ENCODE results near the gene SYNDIG1.

SYNDIG1 gene

GRCh38 chr20:24431279-24432045 is 38.0 kb upstream of the SYNDIG1 start:
- H3K9ac ChIP-seq (ENCODE audit: insufficient read length): no peak overlapping the region
- no peaks in the 10 kb centered on the region for H3K36me3 ChIP-seq (ENCODE audit: insufficient read depth, low read length)
- no peaks in the 10 kb centered on the region for H3K9me3 ChIP-seq (ENCODE audit: low read depth, low read length)
- TF ChIP-seq EZH2 (IDR thresholded peaks at IDR 0.05) (no peak), POLR2AphosphoS5 (IDR thresholded peaks at IDR 0.05; ENCODE audit: borderline replicate concordance, low read depth, low read length) (no peak), FOXP2 (optimal IDR thresholded peaks at IDR 0.05; ENCODE audit: control extremely low read depth, extremely low read length, insufficient read depth) (no peak)
- H3K4me3 ChIP-seq: no peak overlapping the region
- DNase-seq (ENCODE audit: low read depth, low spot score): no peak
- no peak overlapping the region for H3K27ac ChIP-seq

GRCh38 chr20:24432046-24432442 is 37.4 kb upstream of the SYNDIG1 start:
- no peaks in the 10 kb centered on the region for H3K9me3 ChIP-seq (ENCODE audit: low read depth, low read length)
- TF ChIP-seq EZH2 (IDR thresholded peaks at IDR 0.05) (no peak), POLR2AphosphoS5 (IDR thresholded peaks at IDR 0.05; ENCODE audit: borderline replicate concordance, low read depth, low read length) (no peak), FOXP2 (optimal IDR thresholded peaks at IDR 0.05; ENCODE audit: control extremely low read depth, extremely low read length, insufficient read depth) (no peak)
- no peaks in the 10 kb centered on the region for H3K36me3 ChIP-seq (ENCODE audit: insufficient read depth, low read length)
- no peak overlapping the region for H3K4me3 ChIP-seq
- no peak overlapping the region for H3K27ac ChIP-seq
- DNase-seq (ENCODE audit: low read depth, low spot score): no peak
- H3K9ac ChIP-seq (ENCODE audit: insufficient read length): no peak overlapping the region

GRCh38 chr20:24436160-24436559 is 33.3 kb upstream of the SYNDIG1 start:
- H3K27ac ChIP-seq: no peak overlapping the region
- no peak for DNase-seq (ENCODE audit: low read depth, low spot score)
- no peaks in the 10 kb centered on the region for H3K36me3 ChIP-seq (ENCODE audit: insufficient read depth, low read length)
- H3K4me3 ChIP-seq: no peak overlapping the region
- H3K9ac ChIP-seq (ENCODE audit: insufficient read length): no peak overlapping the region
- no peaks in the 10 kb centered on the region for H3K9me3 ChIP-seq (ENCODE audit: low read depth, low read length)
- TF ChIP-seq POLR2AphosphoS5 (IDR thresholded peaks at IDR 0.05; ENCODE audit: borderline replicate concordance, low read depth, low read length) (no peak), FOXP2 (optimal IDR thresholded peaks at IDR 0.05; ENCODE audit: control extremely low read depth, extremely low read length, insufficient read depth) (no peak), EZH2 (IDR thresholded peaks at IDR 0.05) (no peak)

GRCh38 chr20:24437196-24438082 is 32.0 kb upstream of the SYNDIG1 start:
- no peak overlapping the region for H3K27ac ChIP-seq
- TF ChIP-seq POLR2AphosphoS5 (IDR thresholded peaks at IDR 0.05; ENCODE audit: borderline replicate concordance, low read depth, low read length) (no peak), EZH2 (IDR thresholded peaks at IDR 0.05) (no peak), FOXP2 (optimal IDR thresholded peaks at IDR 0.05; ENCODE audit: control extremely low read depth, extremely low read length, insufficient read depth) (no peak)
- no peak overlapping the region for H3K9ac ChIP-seq (ENCODE audit: insufficient read length)
- H3K36me3 ChIP-seq (ENCODE audit: insufficient read depth, low read length): no peaks in the 10 kb centered on the region
- no peak for DNase-seq (ENCODE audit: low read depth, low spot score)
- no peaks in the 10 kb centered on the region for H3K9me3 ChIP-seq (ENCODE audit: low read depth, low read length)
- no peak overlapping the region for H3K4me3 ChIP-seq

- no peak for DNase-seq (ENCODE audit: low read depth, low spot score)
- TF ChIP-seq FOXP2 (optimal IDR thresholded peaks at IDR 0.05; ENCODE audit: control extremely low read depth, extremely low read length, insufficient read depth) (no peak), POLR2AphosphoS5 (IDR thresholded peaks at IDR 0.05; ENCODE audit: borderline replicate concordance, low read depth, low read length) (no peak), EZH2 (IDR thresholded peaks at IDR 0.05) (no peak)
- Histone ChIP-seq H3K4me3 (no peak overlapping the region), H3K27ac (no peak overlapping the region), H3K9me3 (ENCODE audit: low read depth, low read length) (no peaks in the 10 kb centered on the region), H3K36me3 (ENCODE audit: insufficient read depth, low read length) (no peaks in the 10 kb centered on the region), H3K9ac (ENCODE audit: insufficient read length) (no peak overlapping the region)
Observed at GRCh38 chr20:24438331-24438730, 31.1 kb upstream of the SYNDIG1 start.

GRCh38 chr20:24439737-24440387 is 29.6 kb upstream of the SYNDIG1 start:
- H3K9ac ChIP-seq (ENCODE audit: insufficient read length): no peak overlapping the region
- no peak for TF ChIP-seq EZH2 (IDR thresholded peaks at IDR 0.05)
- no peak for TF ChIP-seq FOXP2 (optimal IDR thresholded peaks at IDR 0.05; ENCODE audit: control extremely low read depth, extremely low read length, insufficient read depth)
- TF ChIP-seq POLR2AphosphoS5 (IDR thresholded peaks at IDR 0.05; ENCODE audit: borderline replicate concordance, low read depth, low read length): no peak
- no peaks in the 10 kb centered on the region for H3K36me3 ChIP-seq (ENCODE audit: insufficient read depth, low read length)
- H3K4me3 ChIP-seq: no peak overlapping the region
- H3K27ac ChIP-seq: no peak overlapping the region
- DNase-seq (ENCODE audit: low read depth, low spot score): no peak
- H3K9me3 ChIP-seq (ENCODE audit: low read depth, low read length): no peaks in the 10 kb centered on the region

GRCh38 chr20:24441661-24442060 is 27.8 kb upstream of the SYNDIG1 start:
- DNase-seq (ENCODE audit: low read depth, low spot score): no peak
- TF ChIP-seq POLR2AphosphoS5 (IDR thresholded peaks at IDR 0.05; ENCODE audit: borderline replicate concordance, low read depth, low read length): no peak
- TF ChIP-seq FOXP2 (optimal IDR thresholded peaks at IDR 0.05; ENCODE audit: control extremely low read depth, extremely low read length, insufficient read depth): no peak
- no peak for TF ChIP-seq EZH2 (IDR thresholded peaks at IDR 0.05)
- no peak overlapping the region for H3K9ac ChIP-seq (ENCODE audit: insufficient read length)
- no peak overlapping the region for H3K27ac ChIP-seq
- no peaks in the 10 kb centered on the region for H3K36me3 ChIP-seq (ENCODE audit: insufficient read depth, low read length)
- no peaks in the 10 kb centered on the region for H3K9me3 ChIP-seq (ENCODE audit: low read depth, low read length)
- no peak overlapping the region for H3K4me3 ChIP-seq

GRCh38 chr20:24442909-24443308 is 26.5 kb upstream of the SYNDIG1 start:
- no peaks in the 10 kb centered on the region for H3K36me3 ChIP-seq (ENCODE audit: insufficient read depth, low read length)
- TF ChIP-seq POLR2AphosphoS5 (IDR thresholded peaks at IDR 0.05; ENCODE audit: borderline replicate concordance, low read depth, low read length): no peak
- TF ChIP-seq EZH2 (IDR thresholded peaks at IDR 0.05): no peak
- no peak for TF ChIP-seq FOXP2 (optimal IDR thresholded peaks at IDR 0.05; ENCODE audit: control extremely low read depth, extremely low read length, insufficient read depth)
- no peak for DNase-seq (ENCODE audit: low read depth, low spot score)
- H3K4me3 ChIP-seq: no peak overlapping the region
- H3K9me3 ChIP-seq (ENCODE audit: low read depth, low read length): no peaks in the 10 kb centered on the region
- no peak overlapping the region for H3K9ac ChIP-seq (ENCODE audit: insufficient read length)
- H3K27ac ChIP-seq: no peak overlapping the region
